ENCODE measurements around the gene PCIF1. TPM values are rescaled to one million over a fixed set of nuclear protein-coding genes. Genes with fewer than 3 reads are reported as not detected.

PCIF1 gene
- total RNA-seq, 4 donors from 2014 or later = 32.1 to 51.2 (median 37.0) TPM

GRCh38 chr20:45935416-45936046 lies 1.0 kb downstream of the PCIF1 start:
- DNase-seq = no peak
- Histone ChIP-seq H3K27ac (peak overlapping the region; percentile 97 to 100 (median 100)), H3K36me3 (peaks cover 0 to 36% of the 10 kb centered on the region in 2 donors), H3K4me1 (peaks cover 21 to 25% of the 10 kb centered on the region in 2 donors), H3K4me3 (peak overlapping the region; percentile 78 to 99 (median 82)), H3K9me3 (no peaks in the 10 kb centered on the region), H3K27me3 (no peaks in the 10 kb centered on the region)
- intact Hi-C loops (cut with DNase I; ENCODE audit: low total_unique reads) = loop anchor here (2.0 kb wide), 4 partner anchors 45 to 145 kb away; partner anchors contain the start of genes CTSA, DNTTIP1, NEURL2 and TNNC2
- TF ChIP-seq POLR2A (IDR thresholded peaks at IDR 0.05) = no peak
- TF ChIP-seq CTCF (IDR thresholded peaks at IDR 0.05 in 4 of 5, conservative IDR thresholded peaks at IDR 0.05 in 1 of 5) = no peak
- ATAC-seq = peak; percentile 22 to 37
- in situ Hi-C loops (cut with MboI; ENCODE audit: low sequenced_read_pairs in 4 of 4) = no loop called here

- Histone ChIP-seq H3K27me3 (no peaks in the 10 kb centered on the region), H3K4me3 (no peak overlapping the region), H3K27ac (peak overlapping the region in 2 of 4 donors; percentile 97 to 100), H3K36me3 (peaks cover 0 to 58% of the 10 kb centered on the region in 2 donors), H3K9me3 (no peaks in the 10 kb centered on the region), H3K4me1 (peaks cover 21 to 25% of the 10 kb centered on the region in 2 donors)
- intact Hi-C loops (cut with DNase I; ENCODE audit: low total_unique reads) = no loop called here
- TF ChIP-seq POLR2A (IDR thresholded peaks at IDR 0.05) (no peak), CTCF (IDR thresholded peaks at IDR 0.05 in 4 of 5, conservative IDR thresholded peaks at IDR 0.05 in 1 of 5) (no peak)
- ATAC-seq (no peak), DNase-seq (no peak)
- in situ Hi-C loops (cut with MboI; ENCODE audit: low sequenced_read_pairs in 4 of 4) = no loop called here
These were observed 3.3 kb downstream of the PCIF1 start for GRCh38 chr20:45937765-45938164.

GRCh38 chr20:45938727-45939438 lies 4.4 kb downstream of the PCIF1 start:
- H3K4me3 ChIP-seq = no peak overlapping the region
- H3K36me3 ChIP-seq = peaks cover 0 to 69% of the 10 kb centered on the region in 2 donors
- no peaks in the 10 kb centered on the region for H3K27me3 ChIP-seq
- H3K27ac ChIP-seq = peak overlapping the region in 2 of 4 donors; percentile 5 to 19
- no peak for ATAC-seq
- intact Hi-C loops (cut with DNase I; ENCODE audit: low total_unique reads) (no loop called here), in situ Hi-C loops (cut with MboI; ENCODE audit: low sequenced_read_pairs in 4 of 4) (no loop called here)
- TF ChIP-seq CTCF (IDR thresholded peaks at IDR 0.05 in 4 of 5, conservative IDR thresholded peaks at IDR 0.05 in 1 of 5) = no peak
- TF ChIP-seq POLR2A (IDR thresholded peaks at IDR 0.05) = no peak
- no peaks in the 10 kb centered on the region for H3K9me3 ChIP-seq
- DNase-seq = no peak
- peaks cover 16 to 18% of the 10 kb centered on the region in 2 donors for H3K4me1 ChIP-seq

DNA sequence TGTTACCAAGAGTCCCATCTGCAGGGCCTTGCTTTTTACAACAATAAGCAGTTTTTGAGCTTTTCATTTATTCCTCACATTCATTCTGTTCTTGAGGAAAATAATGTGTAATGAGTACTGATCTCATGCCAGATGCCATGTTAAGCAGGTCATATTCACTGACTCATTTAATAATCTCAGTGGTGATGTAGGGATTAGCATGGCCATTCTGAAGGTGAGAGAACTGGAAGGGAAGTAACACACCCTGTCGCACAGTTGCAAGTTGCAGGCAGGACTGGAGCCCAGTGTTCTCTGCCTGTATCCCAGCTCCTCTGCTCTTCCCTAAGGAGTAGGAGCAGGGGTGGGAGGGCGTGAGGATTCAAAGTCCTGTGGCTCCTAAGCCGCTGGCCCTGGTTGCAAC lies 5.6 kb downstream of the PCIF1 start:
- in situ Hi-C loops (cut with MboI; ENCODE audit: low sequenced_read_pairs in 4 of 4) (loop anchor here in 1 of 4 donors (10.0 kb wide), 1 partner anchor 115 kb away; the partner anchor contains the start of gene TNNC2), intact Hi-C loops (cut with DNase I; ENCODE audit: low total_unique reads) (no loop called here)
- no peak for ATAC-seq
- Histone ChIP-seq H3K4me3 (no peak overlapping the region), H3K9me3 (no peaks in the 10 kb centered on the region), H3K36me3 (peaks cover 0 to 73% of the 10 kb centered on the region in 2 donors), H3K27me3 (no peaks in the 10 kb centered on the region), H3K4me1 (peaks cover 20 to 27% of the 10 kb centered on the region in 2 donors), H3K27ac (no peak overlapping the region)
- DNase-seq = no peak
- TF ChIP-seq CTCF (IDR thresholded peaks at IDR 0.05 in 4 of 5, conservative IDR thresholded peaks at IDR 0.05 in 1 of 5) (no peak), POLR2A (IDR thresholded peaks at IDR 0.05) (no peak)

All from gastrocnemius medialis (tissue), 4 donors.